Naive thymus-derived CD4-positive, alpha-beta T cell (primary cell): Measurements from ENCODE around the gene CFD. TPM values are rescaled to one million over a fixed set of nuclear protein-coding genes. Genes with fewer than 3 reads are reported as not detected.
A peak's percentile ranks its signal among the peaks of the same experiment; 100 is the strongest.
"Not testable (repeated sequence)": the region's sequence is repeated elsewhere in the genome, so short reads cannot be mapped to it uniquely, and the experiment has no call there.

Experiments used
- ATAC-seq: fragments of 150-1000 bp; cut with Tn5 transposase; 2 replicates; pipeline ENCODE4 v1.10.0; 2021; ENCODE audit warnings: mild to moderate bottlenecking, moderate library complexity
- CTCF ChIA-PET: fragments of 350-600 bp; sonication (Branson Sonifier 250); formaldehyde crosslinking; loops from one replicate; lab custom pipeline; 2021; ENCODE audit warnings: antibody characterized with exemption; lab: Charles Lee
- POLR2A ChIA-PET: fragments of 350-600 bp; sonication (Branson Sonifier 250); formaldehyde crosslinking; loops from one replicate; lab custom pipeline; 2021; ENCODE audit warnings: antibody characterized with exemption, inconsistent platforms; lab: Charles Lee
- DNase-seq, 9 donors: peaks; one replicate each; pipeline versions ENCODE4 v3.0.0 to v3.0.0-alpha.2; 2020 to 2022; ENCODE audit warnings: mixed read lengths in 1 of 9
- H3K27ac ChIP-seq: one replicate; pipeline ENCODE4 v1.7.0; 2013; ENCODE audit warnings: mild to moderate bottlenecking, low read depth, low read length, moderate library complexity
- H3K27me3 ChIP-seq, 2 donors: one replicate each; pipeline ENCODE4 v1.7.0; 2013; ENCODE audit warnings: low read length in 2 of 2, mild to moderate bottlenecking in 2 of 2, moderate library complexity in 2 of 2; ENCODE audit not compliant: control insufficient read depth in 2 of 2, insufficient read depth in 2 of 2
- H3K36me3 ChIP-seq, 3 experiments: 1 replicate in 2 of 3; 2 replicates in 1 of 3; pipeline ENCODE4 v1.7.0; 2013; ENCODE audit warnings: low read length in 3 of 3, mild to moderate bottlenecking in 3 of 3, moderate library complexity in 1 of 3; ENCODE audit not compliant: insufficient read depth in 3 of 3, control insufficient read depth in 2 of 3
- H3K4me1 ChIP-seq, 2 donors: one replicate each; pipeline ENCODE4 v1.7.0; 2013; ENCODE audit warnings: low read length in 2 of 2, mild to moderate bottlenecking in 2 of 2, moderate library complexity in 1 of 2; ENCODE audit not compliant: control insufficient read depth in 2 of 2, insufficient read depth in 2 of 2
- H3K4me3 ChIP-seq: 2 replicates; pipeline ENCODE4 v1.7.0; 2013; ENCODE audit warnings: mild to moderate bottlenecking, low read length
- H3K9me3 ChIP-seq, 3 experiments: 1 replicate in 2 of 3; 2 replicates in 1 of 3; pipeline ENCODE4 v1.7.0; 2013; ENCODE audit warnings: low read length in 3 of 3; ENCODE audit not compliant: control insufficient read depth in 2 of 3
- H3K27ac Mint-ChIP-seq, 9 donors: one replicate each; pipeline ENCODE4 v1.8.0; 2020 to 2022; ENCODE audit warnings: mixed read lengths in 9 of 9, mild to moderate bottlenecking in 8 of 9, moderate library complexity in 5 of 9, inconsistent platforms in 2 of 9
- H3K27me3 Mint-ChIP-seq, 5 donors: one replicate each; pipeline ENCODE4 v1.8.0; 2021 to 2022; ENCODE audit warnings: mixed read lengths in 5 of 5, mild to moderate bottlenecking in 1 of 5
- H3K36me3 Mint-ChIP-seq, 5 donors: one replicate each; pipeline ENCODE4 v1.8.0; 2020 to 2022; ENCODE audit warnings: mixed read lengths in 5 of 5, mild to moderate bottlenecking in 3 of 5, inconsistent platforms in 1 of 5
- H3K4me1 Mint-ChIP-seq, 7 donors: one replicate each; pipeline ENCODE4 v1.8.0; 2020 to 2022; ENCODE audit warnings: mixed read lengths in 7 of 7, mild to moderate bottlenecking in 3 of 7, inconsistent platforms in 1 of 7
- H3K4me3 Mint-ChIP-seq, 10 donors: one replicate each; pipeline ENCODE4 v1.8.0; 2020 to 2022; ENCODE audit warnings: mild to moderate bottlenecking in 10 of 10, mixed read lengths in 10 of 10, moderate library complexity in 6 of 10, inconsistent platforms in 2 of 10
- H3K9me3 Mint-ChIP-seq, 11 donors: one replicate each; pipeline ENCODE4 v1.8.0; 2020 to 2022; ENCODE audit warnings: mixed read lengths in 11 of 11, mild to moderate bottlenecking in 4 of 11, inconsistent platforms in 1 of 11, moderate library complexity in 1 of 11
- intact Hi-C, 2 donors: fragments of 100-400 bp; cut with micrococcal nuclease; formaldehyde crosslinking; loops; one replicate each; pipeline ENCODE4 v1.15.1; 2023
- polyA plus RNA-seq, 2 donors: library from polyadenylated mRNA; unstranded; fragments of 300-500 nt; fragmentation: Illumina TruSeq; gene quantifications; one replicate each; pipeline ENCODE4 v1.2.3, GENCODE V29; 2021
- total RNA-seq, 6 experiments: library from RNA in 5 of 6; stranded (reverse) in 5 of 6; gene quantifications; 1 replicate in 5 of 6; 2 replicates in 1 of 6; pipeline ENCODE4 v1.2.3 and lab custom pipeline; 2021 to 2026

CFD gene
- total and polyA plus RNA-seq, 7 experiments from 2014 or later: 1.3 to 58.0 (median 4.9) TPM

DNA sequence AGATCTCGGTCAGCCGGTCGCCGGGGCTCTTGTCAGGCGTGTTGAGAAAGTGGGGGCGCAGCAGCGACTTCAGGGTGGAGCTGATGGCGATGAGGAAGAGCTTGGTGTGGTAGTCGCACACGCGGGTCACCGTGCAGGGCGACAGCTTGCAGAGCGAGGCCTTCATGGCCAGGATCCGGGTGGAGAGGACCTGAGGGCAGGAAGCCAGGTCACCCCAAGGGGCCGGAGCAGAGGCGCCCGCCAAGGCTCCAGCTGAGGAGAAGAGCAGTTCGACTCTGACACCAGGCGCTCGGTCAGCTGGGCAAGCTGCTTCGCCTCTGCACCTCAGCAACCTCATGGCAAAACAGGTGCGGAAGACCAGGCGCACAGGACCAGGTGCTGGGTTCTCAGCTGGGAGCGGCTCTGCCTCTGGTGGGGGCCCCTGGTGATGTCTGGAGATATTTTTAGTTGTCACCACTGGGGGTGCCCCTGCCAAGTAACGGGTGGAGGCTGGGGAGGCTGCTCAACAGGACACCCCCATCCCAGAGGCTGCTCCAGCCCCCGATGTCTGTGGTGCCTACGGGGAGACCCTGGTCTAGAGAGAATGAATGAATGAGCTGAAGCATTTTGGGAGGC is 15.9 kb downstream of the CFD start:
- ATAC-seq (no peak), DNase-seq (no peak)
- Histone ChIP-seq H3K27me3 (no peaks in the 10 kb centered on the region), H3K4me1 (peaks cover 8 to 14% of the 10 kb centered on the region in 2 donors), H3K9me3 (no peaks in the 10 kb centered on the region), H3K27ac (no peak overlapping the region), H3K4me3 (no peak overlapping the region), H3K36me3 (peaks cover 0 to 41% (median 0%) of the 10 kb centered on the region in 3 experiments)
- peaks cover 0 to 21% (median 13%) of the 10 kb centered on the region in 7 donors for H3K4me1 Mint-ChIP-seq
- POLR2A ChIA-PET: interaction anchor here (1.1 to 1.7 kb wide), 5 partner anchors 18 to 44 kb away, joined by 3 to 7 read pairs (median 5); partner anchors contain the start of genes MED16 and RNU6-9
- peaks cover 0 to 2% (median 0%) of the 10 kb centered on the region in 5 donors for H3K27me3 Mint-ChIP-seq
- intact Hi-C loops: no loop called here
- peak overlapping the region in 4 of 9 donors; percentile 29 to 72 (median 44) for H3K27ac Mint-ChIP-seq
- H3K36me3 Mint-ChIP-seq: peaks cover 0 to 10% (median 3%) of the 10 kb centered on the region in 5 donors
- peaks cover 0 to 6% (median 0%) of the 10 kb centered on the region in 11 donors for H3K9me3 Mint-ChIP-seq
- CTCF ChIA-PET: interaction anchor here (1.0 kb wide), 2 partner anchors 10 to 12 kb away, joined by 3 to 5 read pairs; no protein-coding TSS in a partner anchor
- H3K4me3 Mint-ChIP-seq: no peak overlapping the region

GRCh38 chr19:876089-876488 is 16.6 kb downstream of the CFD start:
- ChIA-PET CTCF (interaction anchor here (1.0 kb wide), 1 partner anchor 10 kb away, joined by 5 read pairs; no protein-coding TSS in a partner anchor), POLR2A (interaction anchor here (1.1 to 1.3 kb wide), 3 partner anchors 30 to 33 kb away, joined by 4 to 5 read pairs (median 5); no protein-coding TSS in a partner anchor)
- no peak for ATAC-seq
- intact Hi-C loops: no loop called here
- Mint-ChIP-seq H3K36me3 (peaks cover 0 to 8% (median 6%) of the 10 kb centered on the region in 5 donors), H3K4me1 (peaks cover 0 to 21% (median 13%) of the 10 kb centered on the region in 7 donors), H3K4me3 (no peak overlapping the region), H3K27me3 (peaks cover 0 to 2% (median 0%) of the 10 kb centered on the region in 5 donors), H3K9me3 (peaks cover 0 to 6% (median 0%) of the 10 kb centered on the region in 11 donors), H3K27ac (peak overlapping the region in 1 of 9 donors; percentile 26)
- H3K4me3 ChIP-seq: no peak overlapping the region
- no peaks in the 10 kb centered on the region for H3K27me3 ChIP-seq
- H3K36me3 ChIP-seq: peaks cover 0 to 41% (median 0%) of the 10 kb centered on the region in 3 experiments
- H3K9me3 ChIP-seq: no peaks in the 10 kb centered on the region
- peaks cover 8 to 14% of the 10 kb centered on the region in 2 donors for H3K4me1 ChIP-seq
- no peak overlapping the region for H3K27ac ChIP-seq
- no peak for DNase-seq

- ATAC-seq (no peak), DNase-seq (no peak)
- intact Hi-C loops: no loop called here
- peaks cover 0 to 18% (median 10%) of the 10 kb centered on the region in 7 donors for H3K4me1 Mint-ChIP-seq
- Histone ChIP-seq H3K4me1 (peaks cover 7 to 13% of the 10 kb centered on the region in 2 donors), H3K36me3 (peaks cover 0 to 43% (median 0%) of the 10 kb centered on the region in 3 experiments), H3K27me3 (no peaks in the 10 kb centered on the region), H3K4me3 (no peak overlapping the region), H3K9me3 (no peaks in the 10 kb centered on the region), H3K27ac (no peak overlapping the region)
- H3K9me3 Mint-ChIP-seq: peaks cover 0 to 3% (median 0%) of the 10 kb centered on the region in 11 donors
- no peak overlapping the region for H3K27ac Mint-ChIP-seq
- peaks cover 0 to 13% (median 4%) of the 10 kb centered on the region in 5 donors for H3K36me3 Mint-ChIP-seq
- no peaks in the 10 kb centered on the region for H3K27me3 Mint-ChIP-seq
- POLR2A ChIA-PET: interaction anchor here (1.1 kb wide), 1 partner anchor 16 kb away, joined by 3 read pairs; the partner anchor contains the start of genes MED16 and RNU6-9
- no peak overlapping the region for H3K4me3 Mint-ChIP-seq
- CTCF ChIA-PET: no interaction called here
These were observed 17.4 kb downstream of the CFD start for GRCh38 chr19:876780-877314.

DNA sequence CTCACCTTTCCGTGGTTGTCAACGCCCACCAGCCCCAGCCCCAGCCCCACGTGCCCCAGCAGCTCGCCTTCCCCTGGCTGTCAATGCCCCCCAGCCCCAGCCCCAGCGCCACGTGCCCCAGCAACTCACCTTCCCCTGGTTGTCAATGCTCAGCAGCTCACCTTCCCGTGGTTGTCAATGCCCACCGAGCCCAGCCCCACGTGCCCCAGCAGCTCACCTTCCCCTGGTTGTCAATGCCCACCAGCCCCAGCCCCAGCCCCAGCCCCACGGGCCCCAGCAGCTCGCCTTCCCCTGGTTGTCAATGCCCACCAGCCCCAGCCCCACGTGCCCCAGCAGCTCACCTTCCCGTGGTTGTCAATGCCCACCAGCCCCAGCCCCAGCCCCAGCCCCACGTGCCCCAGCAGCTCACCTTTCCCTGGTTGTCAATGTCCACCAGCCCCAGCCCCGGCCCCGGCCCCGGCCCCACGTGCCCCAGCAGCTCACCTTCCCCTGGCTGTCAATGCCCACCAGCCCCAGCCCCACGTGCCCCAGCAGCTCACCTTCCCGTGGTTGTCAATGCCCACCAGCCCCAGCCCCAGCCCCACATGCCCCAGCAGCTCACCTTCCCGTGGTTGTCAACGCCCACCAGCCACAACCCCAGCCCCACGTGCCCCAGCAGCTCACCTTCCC is 18.7 kb downstream of the CFD start:
- POLR2A ChIA-PET: interaction anchor here (1.1 to 2.3 kb wide), 3 partner anchors 15 to 31 kb away, joined by 3 to 9 read pairs (median 4); partner anchors contain the start of genes MED16 and RNU6-9

DNA sequence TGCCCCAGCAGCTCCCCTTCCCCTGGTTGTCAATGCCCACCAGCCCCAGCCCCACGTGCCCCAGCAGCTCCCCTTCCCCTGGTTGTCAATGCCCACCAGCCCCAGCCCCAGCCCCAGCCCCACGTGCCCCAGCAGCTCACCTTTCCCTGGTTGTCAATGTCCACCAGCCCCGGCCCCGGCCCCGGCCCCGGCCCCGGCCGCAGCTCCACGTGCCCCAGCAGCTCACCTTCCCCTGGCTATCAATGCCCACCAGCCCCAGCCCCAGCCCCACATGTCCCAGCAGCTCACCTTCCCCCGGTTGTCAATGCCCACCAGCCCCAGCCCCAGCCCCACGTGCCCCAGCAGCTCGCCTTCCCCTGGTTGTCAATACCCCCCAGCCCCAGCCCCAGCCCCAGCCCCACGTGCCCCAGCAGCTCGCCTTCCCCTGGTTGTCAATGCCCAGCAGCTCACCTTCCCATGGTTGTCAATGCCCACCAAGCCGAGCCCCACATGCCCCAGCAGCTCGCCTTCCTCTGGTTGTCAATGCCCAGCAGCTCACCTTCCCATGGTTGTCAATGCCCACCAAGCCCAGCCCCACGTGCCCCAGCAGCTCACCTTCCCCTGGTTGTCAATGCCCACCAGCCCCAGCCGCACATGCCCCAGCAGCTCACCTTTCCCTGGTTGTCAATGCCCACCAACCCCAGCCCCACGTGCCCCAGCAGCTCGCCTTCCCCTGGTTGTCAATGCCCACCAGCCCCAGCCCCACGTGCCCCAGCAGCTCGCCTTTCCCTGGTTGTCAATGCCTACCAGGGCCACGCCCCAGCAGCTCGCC is 19.5 kb downstream of the CFD start:
- H3K4me3 ChIP-seq, H3K27me3 Mint-ChIP-seq, H3K9me3 ChIP-seq, H3K27me3 ChIP-seq, H3K4me3 Mint-ChIP-seq, DNase-seq, H3K4me1 Mint-ChIP-seq, H3K4me1 ChIP-seq, H3K27ac ChIP-seq, H3K9me3 Mint-ChIP-seq, intact Hi-C loops, ATAC-seq: not testable (repeated sequence)
- CTCF ChIA-PET: interaction anchor here (0.6 to 0.9 kb wide), 5 partner anchors 9 to 744 kb away, joined by 3 to 4 read pairs (median 3); no protein-coding TSS in a partner anchor
- POLR2A ChIA-PET: interaction anchor here (1.4 to 2.3 kb wide), 2 partner anchors 14 to 30 kb away, joined by 4 to 9 read pairs; partner anchors contain the start of genes MED16 and RNU6-9
- peaks cover 0 to 13% (median 4%) of the 10 kb centered on the region in 5 donors for H3K36me3 Mint-ChIP-seq
- peak overlapping the region in 3 of 9 donors; percentile 30 to 65 (median 51) for H3K27ac Mint-ChIP-seq
- peaks cover 0 to 64% (median 0%) of the 10 kb centered on the region in 3 experiments for H3K36me3 ChIP-seq

More for the DNA sequence above, 18.7 kb downstream of the CFD start:
- H3K4me3 Mint-ChIP-seq, ATAC-seq, H3K27me3 ChIP-seq, H3K4me1 Mint-ChIP-seq, H3K4me1 ChIP-seq, H3K27ac ChIP-seq, H3K9me3 Mint-ChIP-seq, H3K27me3 Mint-ChIP-seq, H3K9me3 ChIP-seq, DNase-seq, intact Hi-C loops, H3K4me3 ChIP-seq: not testable (repeated sequence)
- Mint-ChIP-seq H3K27ac (peak overlapping the region in 1 of 9 donors; percentile 30), H3K36me3 (peaks cover 0 to 13% (median 4%) of the 10 kb centered on the region in 5 donors)
- CTCF ChIA-PET: interaction anchor here (0.9 kb wide), 1 partner anchor 13 kb away, joined by 4 read pairs; no protein-coding TSS in a partner anchor
- peaks cover 0 to 56% (median 0%) of the 10 kb centered on the region in 3 experiments for H3K36me3 ChIP-seq
